DOHH2 (cell line): Measurements from ENCODE around the gene ACSF2.
"Not testable (repeated sequence)": the region's sequence is repeated elsewhere in the genome, so short reads cannot be mapped to it uniquely, and the experiment has no call there.

ENCODE experiments used
- H3F3A ChIP-seq: fragments of 200-600 bp; sonication (generic), shearing (Covaris generic); 2 replicates; pipeline ENCODE4 v1.6.0; 2016; ENCODE audit warnings: antibody characterized with exemption, mild to moderate bottlenecking; ENCODE audit not compliant: control insufficient read depth, insufficient read depth
- H3K27ac ChIP-seq: fragments of 200-600 bp; sonication (generic); 2 replicates; pipeline ENCODE4 v1.5.1; 2014; ENCODE audit warnings: low read depth, mild to moderate bottlenecking, low read length, moderate library complexity
- H3K27me3 ChIP-seq: fragments of 200-600 bp; sonication (generic); 2 replicates; pipeline ENCODE4 v1.6.1; 2014; ENCODE audit warnings: mild to moderate bottlenecking, low read length, mixed read lengths; ENCODE audit not compliant: control insufficient read depth
- H3K36me3 ChIP-seq: fragments of 200-600 bp; sonication (generic); 2 replicates; pipeline ENCODE4 v1.6.1; 2014; ENCODE audit warnings: mild to moderate bottlenecking, low read length, moderate library complexity, mixed read lengths; ENCODE audit not compliant: control insufficient read depth
- H3K4me1 ChIP-seq: fragments of 200-600 bp; sonication (generic); 2 replicates; pipeline ENCODE4 v1.6.1; 2014; ENCODE audit warnings: mild to moderate bottlenecking, low read length, mixed read lengths; ENCODE audit not compliant: control insufficient read depth
- H3K4me2 ChIP-seq: fragments of 200-600 bp; sonication (generic); 2 replicates; pipeline ENCODE4 v1.6.0; 2014; ENCODE audit warnings: mild to moderate bottlenecking, low read length, moderate library complexity
- H3K4me3 ChIP-seq: fragments of 200-600 bp; sonication (generic); 2 replicates; pipeline ENCODE4 v1.5.1; 2014; ENCODE audit warnings: mild to moderate bottlenecking, low read length, mixed read lengths
- H3K79me2 ChIP-seq: fragments of 200-600 bp; sonication (generic); 2 replicates; pipeline ENCODE4 v1.6.1; 2014; ENCODE audit warnings: mild to moderate bottlenecking, low read length, mixed read lengths; ENCODE audit not compliant: control insufficient read depth
- H3K9me2 ChIP-seq: fragments of 200-600 bp; sonication (generic); replicated peaks from 2 replicates; pipeline ENCODE4 v1.6.1; 2014; ENCODE audit warnings: mild to moderate bottlenecking, low read length, mixed read lengths; ENCODE audit not compliant: control insufficient read depth
- H3K9me3 ChIP-seq: fragments of 200-600 bp; sonication (generic); 2 replicates; pipeline ENCODE4 v1.6.1; 2014; ENCODE audit warnings: antibody characterized with exemption, low read length, mixed read lengths; ENCODE audit not compliant: control insufficient read depth, insufficient read depth
- H4K20me1 ChIP-seq: fragments of 200-600 bp; sonication (generic); 2 replicates; pipeline ENCODE4 v1.6.0; 2014; ENCODE audit warnings: low read depth, mild to moderate bottlenecking, antibody characterized with exemption, low read length, moderate library complexity; ENCODE audit not compliant: control insufficient read depth, insufficient read depth
- EZH2phosphoT487 ChIP-seq: fragments of 200-600 bp; sonication (generic); IDR thresholded peaks from 2 replicates; pipeline ENCODE4 v1.6.1; 2017; ENCODE audit warnings: borderline replicate concordance, mild to moderate bottlenecking, antibody characterized with exemption, low read length, moderate library complexity, mixed read lengths
- TF ChIP-seq, protein P1 (sequence below): fragments of 200-600 bp; sonication (generic); IDR thresholded peaks from one replicate; pipeline ENCODE4 v1.5.1; 2014; ENCODE audit warnings: antibody characterized with exemption, mild to moderate bottlenecking, low read depth, low read length; ENCODE audit not compliant: poor library complexity, severe bottlenecking

ACSF2 gene

DNA sequence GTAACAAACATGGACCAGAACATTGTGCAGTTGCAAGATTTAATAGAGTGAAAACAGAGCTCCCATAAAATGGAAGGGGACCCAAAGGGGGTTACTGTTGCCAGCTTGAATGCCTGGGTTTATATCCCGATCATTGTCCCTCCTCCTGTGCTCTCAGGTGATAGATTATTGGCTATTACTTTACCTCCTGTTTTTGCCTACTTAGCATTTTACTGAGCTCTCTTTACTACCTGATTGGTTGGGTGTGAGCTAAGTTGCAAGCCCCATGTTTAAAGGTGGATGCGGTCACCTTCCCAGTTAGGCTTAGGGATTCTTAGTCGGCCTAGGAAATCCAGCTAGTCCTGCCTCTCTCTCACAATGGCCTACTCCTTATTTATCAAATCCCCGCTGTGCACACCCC, 20.7 kb upstream of the ACSF2 start:
- not testable (repeated sequence) for H3K27ac ChIP-seq, H3K4me2 ChIP-seq, H3K27me3 ChIP-seq, H3F3A ChIP-seq, H3K36me3 ChIP-seq, H3K9me2 ChIP-seq, H3K4me1 ChIP-seq, H3K79me2 ChIP-seq, H3K9me3 ChIP-seq, H3K4me3 ChIP-seq, H4K20me1 ChIP-seq

- H3K27me3 ChIP-seq, result no peaks in the 10 kb centered on the region; the same call in 1 of the 2 replicates
- H3K4me3 ChIP-seq, result no peak overlapping the region
- no peaks in the 10 kb centered on the region for H3K79me2 ChIP-seq
- H3K9me2 ChIP-seq, result no peaks in the 10 kb centered on the region
- H3K4me1 ChIP-seq, result no peaks in the 10 kb centered on the region
- H3K9me3 ChIP-seq, result no peaks in the 10 kb centered on the region
- no peaks in the 10 kb centered on the region for H4K20me1 ChIP-seq
- no peaks in the 10 kb centered on the region for H3K36me3 ChIP-seq
- H3K4me2 ChIP-seq, result no peak overlapping the region
- no peak for TF ChIP-seq EZH2phosphoT487
- TF ChIP-seq, protein P1, sequence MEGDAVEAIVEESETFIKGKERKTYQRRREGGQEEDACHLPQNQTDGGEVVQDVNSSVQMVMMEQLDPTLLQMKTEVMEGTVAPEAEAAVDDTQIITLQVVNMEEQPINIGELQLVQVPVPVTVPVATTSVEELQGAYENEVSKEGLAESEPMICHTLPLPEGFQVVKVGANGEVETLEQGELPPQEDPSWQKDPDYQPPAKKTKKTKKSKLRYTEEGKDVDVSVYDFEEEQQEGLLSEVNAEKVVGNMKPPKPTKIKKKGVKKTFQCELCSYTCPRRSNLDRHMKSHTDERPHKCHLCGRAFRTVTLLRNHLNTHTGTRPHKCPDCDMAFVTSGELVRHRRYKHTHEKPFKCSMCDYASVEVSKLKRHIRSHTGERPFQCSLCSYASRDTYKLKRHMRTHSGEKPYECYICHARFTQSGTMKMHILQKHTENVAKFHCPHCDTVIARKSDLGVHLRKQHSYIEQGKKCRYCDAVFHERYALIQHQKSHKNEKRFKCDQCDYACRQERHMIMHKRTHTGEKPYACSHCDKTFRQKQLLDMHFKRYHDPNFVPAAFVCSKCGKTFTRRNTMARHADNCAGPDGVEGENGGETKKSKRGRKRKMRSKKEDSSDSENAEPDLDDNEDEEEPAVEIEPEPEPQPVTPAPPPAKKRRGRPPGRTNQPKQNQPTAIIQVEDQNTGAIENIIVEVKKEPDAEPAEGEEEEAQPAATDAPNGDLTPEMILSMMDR, result no peak
- H3K27ac ChIP-seq, result no peak overlapping the region
- H3F3A ChIP-seq, result no peaks in the 10 kb centered on the region
Observed at GRCh38 chr17:50406578-50406977, 19.4 kb upstream of the ACSF2 start.

GRCh38 chr17:50407921-50408320, 18.1 kb upstream of the ACSF2 start:
- H4K20me1 ChIP-seq, result no peaks in the 10 kb centered on the region
- TF ChIP-seq EZH2phosphoT487, result no peak
- TF ChIP-seq, protein P1, result no peak
- no peaks in the 10 kb centered on the region for H3K79me2 ChIP-seq
- no peak overlapping the region for H3K4me3 ChIP-seq
- H3K36me3 ChIP-seq, result no peaks in the 10 kb centered on the region
- no peaks in the 10 kb centered on the region for H3K9me3 ChIP-seq
- H3K27me3 ChIP-seq, result peaks cover 3% of the 10 kb centered on the region; the same call in 1 of the 2 replicates
- no peak overlapping the region for H3K4me2 ChIP-seq
- H3K27ac ChIP-seq, result no peak overlapping the region
- no peaks in the 10 kb centered on the region for H3F3A ChIP-seq
- H3K9me2 ChIP-seq, result no peaks in the 10 kb centered on the region
- no peaks in the 10 kb centered on the region for H3K4me1 ChIP-seq

GRCh38 chr17:50412188-50412732, 13.8 kb upstream of the ACSF2 start:
- no peaks in the 10 kb centered on the region for H3K79me2 ChIP-seq
- no peaks in the 10 kb centered on the region for H4K20me1 ChIP-seq
- no peaks in the 10 kb centered on the region for H3K9me2 ChIP-seq
- TF ChIP-seq EZH2phosphoT487, result no peak
- TF ChIP-seq, protein P1, result no peak
- no peak overlapping the region for H3K27ac ChIP-seq
- no peak overlapping the region for H3K4me3 ChIP-seq
- no peaks in the 10 kb centered on the region for H3F3A ChIP-seq
- H3K4me2 ChIP-seq, result no peak overlapping the region
- H3K27me3 ChIP-seq, result peaks cover 3% of the 10 kb centered on the region; the same call in 1 of the 2 replicates
- H3K9me3 ChIP-seq, result no peaks in the 10 kb centered on the region
- H3K4me1 ChIP-seq, result no peaks in the 10 kb centered on the region
- no peaks in the 10 kb centered on the region for H3K36me3 ChIP-seq
